ENCODE results near the gene TBCA. TPM values are rescaled to one million over a fixed set of nuclear protein-coding genes. Genes with fewer than 3 reads are reported as not detected.
A peak's percentile ranks its signal among the peaks of the same experiment; 100 is the strongest.

Gene TBCA
- total RNA-seq, 2 experiments from 2014 or later = 174 to 268 TPM

- Histone ChIP-seq H4K20me1 (ENCODE audit: insufficient read depth, low read length) (peaks cover 25% of the 10 kb centered on the region), H3K9me2 (ENCODE audit: insufficient read depth, low read length) (no peaks in the 10 kb centered on the region), H3K27ac (ENCODE audit: low read depth, low read length, poor library complexity, severe bottlenecking) (no peak overlapping the region), H2AFZ (ENCODE audit: low read length) (no peak overlapping the region), H3K4me1 (ENCODE audit: insufficient read depth, low read length, poor library complexity, severe bottlenecking) (peaks cover 30% of the 10 kb centered on the region), H3K4me3 (ENCODE audit: low read depth, low read length, poor library complexity, severe bottlenecking) (peak overlapping the region; percentile 77), H3K4me2 (ENCODE audit: low read length) (peak overlapping the region; percentile 82), H3K79me2 (ENCODE audit: insufficient read depth, low read depth, low read length) (peaks cover 69% of the 10 kb centered on the region), H3K36me3 (ENCODE audit: insufficient read depth, low read length) (peaks cover 53% of the 10 kb centered on the region), H3K9me3 (ENCODE audit: low read length) (no peaks in the 10 kb centered on the region)
- DNase-seq (ENCODE audit: low spot score) = no peak
- intact Hi-C loops (cut with micrococcal nuclease; ENCODE audit: unreplicated experiment) = loop anchor here (10.0 kb wide), 2 partner anchors 341 to 1741 kb away; partner anchors contain the start of gene HOMER1
- ChIA-PET POLR2A (interaction anchor here (0.5 kb wide), 1 partner anchor 80 kb away, joined by 4 read pairs; no protein-coding TSS in a partner anchor), CTCF (ENCODE audit: unreplicated experiment) (no interaction called here)
- TF ChIP-seq CTCF (conservative IDR thresholded peaks at IDR 0.05; ENCODE audit: low read length) = no peak
- TF ChIP-seq EZH2phosphoT487 (IDR thresholded peaks at IDR 0.05; ENCODE audit: borderline replicate concordance, low read depth, low read length) = no peak
- no TSS peak for BruUV-seq (replicated peaks)
These were observed 2.3 kb downstream of the TBCA start for GRCh38 chr5:77773734-77774280.

GRCh38 chr5:77772729-77773128 lies 3.4 kb downstream of the TBCA start:
- no peak overlapping the region for H2AFZ ChIP-seq (ENCODE audit: low read length)
- H3K9me3 ChIP-seq (ENCODE audit: low read length) = no peaks in the 10 kb centered on the region
- peak overlapping the region; percentile 82 for H3K4me2 ChIP-seq (ENCODE audit: low read length)
- H3K27ac ChIP-seq (ENCODE audit: low read depth, low read length, poor library complexity, severe bottlenecking) = no peak overlapping the region
- no peak for TF ChIP-seq CTCF (conservative IDR thresholded peaks at IDR 0.05; ENCODE audit: low read length)
- TF ChIP-seq EZH2phosphoT487 (IDR thresholded peaks at IDR 0.05; ENCODE audit: borderline replicate concordance, low read depth, low read length) = no peak
- no peaks in the 10 kb centered on the region for H3K9me2 ChIP-seq (ENCODE audit: insufficient read depth, low read length)
- H3K4me1 ChIP-seq (ENCODE audit: insufficient read depth, low read length, poor library complexity, severe bottlenecking) = peaks cover 30% of the 10 kb centered on the region
- H3K4me3 ChIP-seq (ENCODE audit: low read depth, low read length, poor library complexity, severe bottlenecking) = peak overlapping the region; percentile 77
- BruUV-seq (replicated peaks) = no TSS peak
- no peak for DNase-seq (ENCODE audit: low spot score)
- peaks cover 64% of the 10 kb centered on the region for H3K36me3 ChIP-seq (ENCODE audit: insufficient read depth, low read length)
- CTCF ChIA-PET (ENCODE audit: unreplicated experiment) = no interaction called here
- peaks cover 25% of the 10 kb centered on the region for H4K20me1 ChIP-seq (ENCODE audit: insufficient read depth, low read length)
- H3K79me2 ChIP-seq (ENCODE audit: insufficient read depth, low read depth, low read length) = peaks cover 80% of the 10 kb centered on the region
- POLR2A ChIA-PET = no interaction called here
- intact Hi-C loops (cut with micrococcal nuclease; ENCODE audit: unreplicated experiment) = loop anchor here (10.0 kb wide), 2 partner anchors 342 to 1742 kb away; partner anchors contain the start of gene HOMER1

- no peaks in the 10 kb centered on the region for H3K9me2 ChIP-seq (ENCODE audit: insufficient read depth, low read length)
- intact Hi-C loops (cut with micrococcal nuclease; ENCODE audit: unreplicated experiment) = loop anchor here (10.0 kb wide), 2 partner anchors 343 to 1743 kb away; partner anchors contain the start of gene HOMER1
- H3K4me3 ChIP-seq (ENCODE audit: low read depth, low read length, poor library complexity, severe bottlenecking) = no peak overlapping the region
- peaks cover 25% of the 10 kb centered on the region for H4K20me1 ChIP-seq (ENCODE audit: insufficient read depth, low read length)
- H3K4me1 ChIP-seq (ENCODE audit: insufficient read depth, low read length, poor library complexity, severe bottlenecking) = peaks cover 25% of the 10 kb centered on the region
- H3K4me2 ChIP-seq (ENCODE audit: low read length) = no peak overlapping the region
- no peaks in the 10 kb centered on the region for H3K9me3 ChIP-seq (ENCODE audit: low read length)
- H2AFZ ChIP-seq (ENCODE audit: low read length) = no peak overlapping the region
- no peak for TF ChIP-seq EZH2phosphoT487 (IDR thresholded peaks at IDR 0.05; ENCODE audit: borderline replicate concordance, low read depth, low read length)
- no peak for TF ChIP-seq CTCF (conservative IDR thresholded peaks at IDR 0.05; ENCODE audit: low read length)
- CTCF ChIA-PET (ENCODE audit: unreplicated experiment) = no interaction called here
- H3K27ac ChIP-seq (ENCODE audit: low read depth, low read length, poor library complexity, severe bottlenecking) = no peak overlapping the region
- peaks cover 76% of the 10 kb centered on the region for H3K36me3 ChIP-seq (ENCODE audit: insufficient read depth, low read length)
- BruUV-seq (replicated peaks) = no TSS peak
- H3K79me2 ChIP-seq (ENCODE audit: insufficient read depth, low read depth, low read length) = peaks cover 92% of the 10 kb centered on the region
- no peak for DNase-seq (ENCODE audit: low spot score)
- POLR2A ChIA-PET = no interaction called here
These were observed 4.7 kb downstream of the TBCA start for GRCh38 chr5:77771452-77771851.
